Natural killer cell (primary cell): ENCODE data around the gene PRSS35. TPM values are rescaled to one million over a fixed set of nuclear protein-coding genes. Genes with fewer than 3 reads are reported as not detected.

Source experiments
- ATAC-seq, 3 donors: fragments of 150-1000 bp in 2 of 3; fragments of 200-7000 bp in 1 of 3; cut with Tn5 transposase; 1 replicate in 1 of 3; 2 replicates in 2 of 3; pipeline ENCODE4 v1.10.0; 2021; ENCODE audit warnings: mild to moderate bottlenecking in 2 of 3, moderate library complexity in 2 of 3
- DNase-seq, 2 donors: peaks; one replicate each; pipeline versions ENCODE4 v3.0.0 to v3.0.0-alpha.2; 2013 to 2021; ENCODE audit warnings: mixed read lengths in 1 of 2
- H3K27ac ChIP-seq: one replicate; pipeline ENCODE4 v1.5.1; 2013; ENCODE audit warnings: mild to moderate bottlenecking, low read length
- H3K27me3 ChIP-seq: one replicate; pipeline ENCODE4 v1.6.1; 2013; ENCODE audit warnings: low read length; ENCODE audit not compliant: control insufficient read depth, insufficient read depth
- H3K36me3 ChIP-seq: one replicate; pipeline ENCODE4 v1.6.1; 2013; ENCODE audit warnings: low read length; ENCODE audit not compliant: control insufficient read depth, insufficient read depth
- H3K4me1 ChIP-seq: one replicate; pipeline ENCODE4 v1.6.1; 2013; ENCODE audit warnings: low read length; ENCODE audit not compliant: control insufficient read depth, insufficient read depth
- H3K4me3 ChIP-seq: one replicate; pipeline ENCODE4 v1.5.1; 2013; ENCODE audit warnings: low read length
- H3K9me3 ChIP-seq: one replicate; pipeline ENCODE4 v1.6.1; 2013; ENCODE audit warnings: low read length; ENCODE audit not compliant: control insufficient read depth, insufficient read depth
- H3K27ac Mint-ChIP-seq, 2 donors: one replicate each; pipeline ENCODE4 v1.8.0; 2022; ENCODE audit warnings: mild to moderate bottlenecking in 2 of 2, mixed read lengths in 2 of 2, moderate library complexity in 1 of 2
- H3K27me3 Mint-ChIP-seq, 2 donors: one replicate each; pipeline ENCODE4 v1.8.0; 2022; ENCODE audit warnings: low read depth in 2 of 2, mixed read lengths in 2 of 2
- H3K36me3 Mint-ChIP-seq: one replicate; pipeline ENCODE4 v1.8.0; 2022; ENCODE audit warnings: mixed read lengths
- H3K4me1 Mint-ChIP-seq, 2 donors: one replicate each; pipeline ENCODE4 v1.8.0; 2022; ENCODE audit warnings: mixed read lengths in 2 of 2
- H3K4me3 Mint-ChIP-seq: one replicate; pipeline ENCODE4 v1.8.0; 2022; ENCODE audit warnings: mild to moderate bottlenecking, moderate library complexity, mixed read lengths
- H3K9me3 Mint-ChIP-seq, 2 donors: one replicate each; pipeline ENCODE4 v1.8.0; 2022; ENCODE audit warnings: mixed read lengths in 2 of 2
- WGBS: methylation state at CpG from one replicate; pipeline ENCODE4 v1.1.7; 2013; ENCODE audit warnings: missing lambda C conversion rate; ENCODE audit not compliant: insufficient coverage; 5-methylcytosine and 5-hydroxymethylcytosine counted together
- intact Hi-C: fragments of 100-400 bp; cut with micrococcal nuclease; formaldehyde crosslinking; loops from one replicate; pipeline ENCODE4 v1.14.2; 2022
- total RNA-seq, 4 donors: library from RNA; stranded (reverse); fragments of 120-200 nt in 1 of 4; gene quantifications; one replicate each; pipeline versions ENCODE4 v1.2.3 to v1.2.4, GENCODE V29; 2013 to 2022
- TF ChIP-seq, protein P1 (sequence below): fragments of 200-600 bp; IDR thresholded peaks from one replicate; pipeline ENCODE4 v1.8.0; 2022; ENCODE audit warnings: antibody characterized with exemption

The PRSS35 gene
- total RNA-seq, 3 donors from 2014 or later (not counting 1 experiment from before 2014, with no cell fraction given): not detected

DNA sequence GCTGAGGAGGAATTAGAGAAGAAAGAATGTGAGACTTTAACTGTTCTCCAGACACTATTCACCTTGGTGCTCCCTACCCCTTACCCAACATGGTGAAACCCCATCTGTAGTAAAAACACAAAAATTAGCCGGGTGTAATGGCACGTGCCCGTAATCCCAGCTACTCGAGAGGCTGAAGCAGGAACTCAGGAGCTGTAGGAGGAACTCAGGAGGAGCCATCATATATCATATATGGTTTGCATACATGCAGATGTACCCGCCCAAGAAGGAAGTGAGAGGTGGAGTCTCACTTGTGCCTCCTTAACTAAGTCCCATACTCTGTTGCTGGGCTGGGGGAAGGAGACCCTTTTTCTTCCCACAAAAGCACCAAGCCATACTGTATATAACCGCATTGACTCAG lies 46.0 kb upstream of the PRSS35 start:
- no peaks in the 10 kb centered on the region for H3K36me3 Mint-ChIP-seq
- H3K27ac Mint-ChIP-seq: no peak overlapping the region
- intact Hi-C loops: no loop called here
- TF ChIP-seq, protein P1, sequence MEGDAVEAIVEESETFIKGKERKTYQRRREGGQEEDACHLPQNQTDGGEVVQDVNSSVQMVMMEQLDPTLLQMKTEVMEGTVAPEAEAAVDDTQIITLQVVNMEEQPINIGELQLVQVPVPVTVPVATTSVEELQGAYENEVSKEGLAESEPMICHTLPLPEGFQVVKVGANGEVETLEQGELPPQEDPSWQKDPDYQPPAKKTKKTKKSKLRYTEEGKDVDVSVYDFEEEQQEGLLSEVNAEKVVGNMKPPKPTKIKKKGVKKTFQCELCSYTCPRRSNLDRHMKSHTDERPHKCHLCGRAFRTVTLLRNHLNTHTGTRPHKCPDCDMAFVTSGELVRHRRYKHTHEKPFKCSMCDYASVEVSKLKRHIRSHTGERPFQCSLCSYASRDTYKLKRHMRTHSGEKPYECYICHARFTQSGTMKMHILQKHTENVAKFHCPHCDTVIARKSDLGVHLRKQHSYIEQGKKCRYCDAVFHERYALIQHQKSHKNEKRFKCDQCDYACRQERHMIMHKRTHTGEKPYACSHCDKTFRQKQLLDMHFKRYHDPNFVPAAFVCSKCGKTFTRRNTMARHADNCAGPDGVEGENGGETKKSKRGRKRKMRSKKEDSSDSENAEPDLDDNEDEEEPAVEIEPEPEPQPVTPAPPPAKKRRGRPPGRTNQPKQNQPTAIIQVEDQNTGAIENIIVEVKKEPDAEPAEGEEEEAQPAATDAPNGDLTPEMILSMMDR: no peak
- H3K9me3 ChIP-seq: no peaks in the 10 kb centered on the region
- no peaks in the 10 kb centered on the region for H3K4me1 Mint-ChIP-seq
- H3K4me3 Mint-ChIP-seq: no peak overlapping the region
- H3K27me3 Mint-ChIP-seq: peaks cover 0 to 7% of the 10 kb centered on the region in 2 donors
- WGBS: 92% methylated on average over 6 of the region's 6 CpGs
- H3K27ac ChIP-seq: no peak overlapping the region
- H3K4me3 ChIP-seq: no peak overlapping the region
- H3K27me3 ChIP-seq: no peaks in the 10 kb centered on the region
- ATAC-seq (no peak), DNase-seq (no peak)
- no peaks in the 10 kb centered on the region for H3K36me3 ChIP-seq
- H3K4me1 ChIP-seq: no peaks in the 10 kb centered on the region
- H3K9me3 Mint-ChIP-seq: no peaks in the 10 kb centered on the region

DNA sequence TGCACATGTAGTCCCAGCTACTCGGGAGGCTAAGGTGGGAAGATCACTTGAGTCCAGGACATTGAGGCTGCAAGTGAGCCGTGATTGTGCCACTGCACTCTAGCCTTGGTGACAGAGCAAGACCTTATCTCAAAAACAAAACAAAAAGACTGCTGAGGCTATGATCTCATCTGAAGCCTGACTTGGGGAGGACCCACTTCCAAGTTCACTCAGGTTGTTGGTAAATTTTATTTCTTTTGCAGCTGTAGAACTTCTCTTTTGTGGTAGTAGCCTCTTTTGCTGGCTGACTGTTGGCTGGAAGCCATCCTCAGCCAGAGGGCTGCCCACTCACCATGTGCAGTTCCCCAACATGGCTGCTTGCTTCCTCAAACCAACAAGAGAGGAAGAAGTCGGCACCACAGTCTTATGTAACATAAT lies 44.7 kb upstream of the PRSS35 start:
- TF ChIP-seq, protein P1: no peak
- no peak overlapping the region for H3K27ac Mint-ChIP-seq
- no peaks in the 10 kb centered on the region for H3K36me3 Mint-ChIP-seq
- H3K27me3 Mint-ChIP-seq: peaks cover 7 to 10% of the 10 kb centered on the region in 2 donors
- 29% methylated on average over 3 of the region's 3 CpGs for WGBS
- intact Hi-C loops: no loop called here
- H3K27ac ChIP-seq: no peak overlapping the region
- DNase-seq: peak in 1 of 2 donors; percentile 5
- no peaks in the 10 kb centered on the region for H3K4me1 ChIP-seq
- H3K9me3 ChIP-seq: no peaks in the 10 kb centered on the region
- H3K36me3 ChIP-seq: no peaks in the 10 kb centered on the region
- H3K4me1 Mint-ChIP-seq: peaks cover 0 to 6% of the 10 kb centered on the region in 2 donors
- no peaks in the 10 kb centered on the region for H3K27me3 ChIP-seq
- no peak for ATAC-seq
- no peaks in the 10 kb centered on the region for H3K9me3 Mint-ChIP-seq
- no peak overlapping the region for H3K4me3 ChIP-seq
- no peak overlapping the region for H3K4me3 Mint-ChIP-seq

DNA sequence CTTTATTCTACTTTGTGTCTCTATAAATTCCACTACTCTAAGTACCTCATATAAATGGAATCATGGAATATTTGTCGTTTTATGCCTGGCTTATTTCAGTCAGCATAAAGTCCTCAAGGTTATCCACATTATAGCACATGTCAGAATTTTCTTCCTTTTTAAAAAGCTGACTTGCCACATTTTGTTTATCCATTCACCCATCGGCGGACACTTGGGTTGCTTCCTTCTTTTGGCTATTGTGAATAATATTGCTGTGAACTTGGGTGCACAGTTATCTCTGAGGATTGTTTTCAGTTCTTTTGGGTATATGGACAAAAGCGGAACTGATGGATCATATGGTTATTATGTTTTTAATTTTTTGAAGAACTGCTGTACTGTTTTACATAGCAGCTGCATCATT lies 42.3 kb upstream of the PRSS35 start:
- TF ChIP-seq, protein P1: no peak
- Mint-ChIP-seq H3K36me3 (no peaks in the 10 kb centered on the region), H3K4me3 (no peak overlapping the region), H3K27ac (no peak overlapping the region), H3K4me1 (peaks cover 0 to 6% of the 10 kb centered on the region in 2 donors), H3K27me3 (peaks cover 7 to 11% of the 10 kb centered on the region in 2 donors), H3K9me3 (no peaks in the 10 kb centered on the region)
- Histone ChIP-seq H3K4me1 (no peaks in the 10 kb centered on the region), H3K9me3 (no peaks in the 10 kb centered on the region), H3K27me3 (no peaks in the 10 kb centered on the region), H3K36me3 (no peaks in the 10 kb centered on the region), H3K27ac (no peak overlapping the region), H3K4me3 (no peak overlapping the region)
- intact Hi-C loops: no loop called here
- DNase-seq (no peak), ATAC-seq (no peak)
- WGBS: 87% methylated on average over 3 of the region's 4 CpGs

DNA sequence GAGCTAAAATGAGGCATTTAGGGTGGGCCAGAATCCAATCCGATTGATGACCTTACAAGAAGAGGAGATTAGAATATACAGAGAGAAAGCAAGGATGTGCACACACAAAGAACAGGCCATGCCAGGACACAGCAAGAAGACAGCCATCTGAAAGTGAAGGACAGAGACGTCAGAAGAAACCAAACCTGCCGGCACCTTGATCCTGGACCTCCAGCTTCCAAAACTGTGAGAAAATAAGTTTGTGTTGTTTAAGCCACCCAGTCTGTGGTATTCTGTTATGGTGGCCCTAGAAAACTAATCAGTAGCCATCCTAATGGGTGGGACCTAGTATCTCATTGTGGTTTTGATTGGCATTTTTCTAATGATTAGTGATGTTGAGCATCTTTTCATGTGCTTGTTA lies 41.7 kb upstream of the PRSS35 start:
- Mint-ChIP-seq H3K4me3 (no peak overlapping the region), H3K27me3 (peaks cover 7 to 11% of the 10 kb centered on the region in 2 donors), H3K4me1 (peaks cover 0 to 6% of the 10 kb centered on the region in 2 donors), H3K27ac (no peak overlapping the region), H3K9me3 (no peaks in the 10 kb centered on the region), H3K36me3 (no peaks in the 10 kb centered on the region)
- Histone ChIP-seq H3K9me3 (no peaks in the 10 kb centered on the region), H3K36me3 (no peaks in the 10 kb centered on the region), H3K4me1 (no peaks in the 10 kb centered on the region), H3K4me3 (no peak overlapping the region), H3K27ac (no peak overlapping the region), H3K27me3 (no peaks in the 10 kb centered on the region)
- ATAC-seq (no peak), DNase-seq (no peak)
- TF ChIP-seq, protein P1: no peak
- 92% methylated on average over 3 of the region's 3 CpGs for WGBS
- intact Hi-C loops: no loop called here
